Skeletal muscle cell (primary cell): ENCODE data around the gene SHB.

ENCODE experiments used
- DNase-seq: peaks from one replicate; pipeline ENCODE4 v3.0.0-alpha.2; 2010; ENCODE audit warnings: low read depth
- H3K4me3 ChIP-seq: 2 replicates; pipeline ENCODE4 v1.5.1; 2011; ENCODE audit warnings: low read depth, mild to moderate bottlenecking, control low read depth, low read length, moderate library complexity

SHB gene

GRCh38 chr9:38068701-38069628 lies at the start of gene SHB:
SHB (minus strand) TSS chr9:38069227; CDS start chr9:38068645, 582 bp downstream.
- no peak for DNase-seq
- H3K4me3 ChIP-seq, result peak within 1 kb of the TSS; percentile 77

GRCh38 chr9:38117651-38118050 lies 48.6 kb upstream of the SHB start:
- DNase-seq, result no peak
- no peak overlapping the region for H3K4me3 ChIP-seq

GRCh38 chr9:38114905-38115304 lies 45.9 kb upstream of the SHB start:
- H3K4me3 ChIP-seq, result no peak overlapping the region

GRCh38 chr9:38112456-38112855 lies 43.4 kb upstream of the SHB start:
- no peak overlapping the region for H3K4me3 ChIP-seq
- DNase-seq, result no peak

More at GRCh38 chr9:38114905-38115304, 45.9 kb upstream of the SHB start:
- no peak for DNase-seq

- no peak overlapping the region for H3K4me3 ChIP-seq
- DNase-seq, result no peak
These were observed 43.0 kb upstream of the SHB start for GRCh38 chr9:38112049-38112448.

- no peak for DNase-seq
These were observed 41.4 kb upstream of the SHB start for GRCh38 chr9:38110476-38110875.

GRCh38 chr9:38109601-38110000 lies 40.6 kb upstream of the SHB start:
- H3K4me3 ChIP-seq, result no peak overlapping the region
- no peak for DNase-seq

More at GRCh38 chr9:38110476-38110875, 41.4 kb upstream of the SHB start:
- no peak overlapping the region for H3K4me3 ChIP-seq

GRCh38 chr9:38108326-38108725 lies 39.3 kb upstream of the SHB start:
- DNase-seq, result no peak
- H3K4me3 ChIP-seq, result no peak overlapping the region

GRCh38 chr9:38107811-38108304 lies 38.8 kb upstream of the SHB start:
- DNase-seq, result no peak

GRCh38 chr9:38107405-38107804 lies 38.4 kb upstream of the SHB start:
- no peak overlapping the region for H3K4me3 ChIP-seq
- DNase-seq, result no peak

More at GRCh38 chr9:38107811-38108304, 38.8 kb upstream of the SHB start:
- H3K4me3 ChIP-seq, result no peak overlapping the region

GRCh38 chr9:38106488-38106887 lies 37.5 kb upstream of the SHB start:
- no peak for DNase-seq
- no peak overlapping the region for H3K4me3 ChIP-seq

GRCh38 chr9:38103340-38103739 lies 34.3 kb upstream of the SHB start:
- no peak for DNase-seq
- no peak overlapping the region for H3K4me3 ChIP-seq

GRCh38 chr9:38101423-38101822 lies 32.4 kb upstream of the SHB start:
- no peak for DNase-seq
- no peak overlapping the region for H3K4me3 ChIP-seq

- DNase-seq, result no peak
- no peak overlapping the region for H3K4me3 ChIP-seq
These were observed 27.3 kb upstream of the SHB start for GRCh38 chr9:38096238-38096805.

- H3K4me3 ChIP-seq, result no peak overlapping the region
- no peak for DNase-seq
These were observed 25.1 kb upstream of the SHB start for GRCh38 chr9:38094165-38094564.

- H3K4me3 ChIP-seq, result no peak overlapping the region
- no peak for DNase-seq
These were observed 23.6 kb upstream of the SHB start for GRCh38 chr9:38092656-38093055.

- DNase-seq, result no peak
- no peak overlapping the region for H3K4me3 ChIP-seq
These were observed 23.1 kb upstream of the SHB start for GRCh38 chr9:38092200-38092524.

GRCh38 chr9:38091310-38092199 lies 22.5 kb upstream of the SHB start:
- no peak for DNase-seq
- no peak overlapping the region for H3K4me3 ChIP-seq

GRCh38 chr9:38090170-38090569 lies 21.1 kb upstream of the SHB start:
- no peak for DNase-seq
- no peak overlapping the region for H3K4me3 ChIP-seq
